GM23338 (cell line): ENCODE measurements around the gene EXOC6B. TPM values are rescaled to one million over a fixed set of nuclear protein-coding genes. Genes with fewer than 3 reads are reported as not detected.

Experiments used
- ATAC-seq: fragments of 200-7000 bp; cut with Tn5 transposase; 3 replicates; pipeline ENCODE4 v1.9.1; 2020
- DNase-seq: peaks from one replicate; pipeline ENCODE4 v3.0.0-alpha.2; 2015; ENCODE audit warnings: low spot score
- H2AFZ ChIP-seq: fragments of 200-600 bp; sonication (generic); 2 replicates; pipeline ENCODE4 v1.8.0; 2016; ENCODE audit warnings: antibody characterized with exemption, mild to moderate bottlenecking, moderate library complexity
- H3F3A ChIP-seq: fragments of 200-600 bp; sonication (generic); replicated peaks from 2 replicates; pipeline ENCODE4 v1.8.0; 2017; ENCODE audit warnings: antibody characterized with exemption, mixed run types, low read depth
- H3K27ac ChIP-seq: fragments of 200-600 bp; sonication (generic); 2 replicates; pipeline ENCODE4 v1.6.1; 2016; ENCODE audit warnings: low read depth
- H3K27me3 ChIP-seq: fragments of 200-600 bp; sonication (generic); 2 replicates; pipeline ENCODE4 v1.8.0; 2016; ENCODE audit warnings: mild to moderate bottlenecking, mixed run types, moderate library complexity; ENCODE audit not compliant: insufficient read depth
- H3K36me3 ChIP-seq: fragments of 200-600 bp; sonication (generic); 2 replicates; pipeline ENCODE4 v1.8.0; 2016; ENCODE audit warnings: mild to moderate bottlenecking; ENCODE audit not compliant: insufficient read depth
- H3K4me1 ChIP-seq: fragments of 200-600 bp; sonication (generic); 2 replicates; pipeline ENCODE4 v1.8.0; 2016; ENCODE audit warnings: mild to moderate bottlenecking, moderate library complexity; ENCODE audit not compliant: insufficient read depth
- H3K4me2 ChIP-seq: fragments of 200-600 bp; sonication (generic); 2 replicates; pipeline ENCODE4 v1.7.1; 2017; ENCODE audit warnings: mixed run types
- H3K4me3 ChIP-seq: fragments of 200-600 bp; sonication (generic); 2 replicates; pipeline ENCODE4 v1.6.1; 2016; ENCODE audit warnings: mixed run types
- H3K79me2 ChIP-seq: fragments of 200-600 bp; sonication (generic); replicated peaks from 2 replicates; pipeline ENCODE4 v1.8.0; 2017; ENCODE audit warnings: mild to moderate bottlenecking; ENCODE audit not compliant: insufficient read depth
- H3K9me2 ChIP-seq: fragments of 200-600 bp; sonication (generic); 2 replicates; pipeline ENCODE4 v1.8.0; 2017; ENCODE audit not compliant: insufficient read depth
- H4K20me1 ChIP-seq: fragments of 200-600 bp; sonication (generic); replicated peaks from 2 replicates; pipeline ENCODE4 v1.8.0; 2017; ENCODE audit warnings: mild to moderate bottlenecking; ENCODE audit not compliant: insufficient read depth
- H3K27ac Mint-ChIP-seq: 2 replicates; pipeline ENCODE4 v1.8.0; 2020; ENCODE audit warnings: inconsistent platforms, mild to moderate bottlenecking, moderate library complexity, mixed read lengths
- H3K27me3 Mint-ChIP-seq: 3 replicates; pipeline ENCODE4 v1.8.0; 2022; ENCODE audit warnings: low read depth, mild to moderate bottlenecking, moderate library complexity, mixed read lengths, inconsistent platforms; ENCODE audit not compliant: insufficient read depth, poor library complexity
- H3K36me3 Mint-ChIP-seq: 3 replicates; pipeline ENCODE4 v1.8.0; 2021; ENCODE audit warnings: low read depth, mild to moderate bottlenecking, inconsistent platforms, moderate library complexity, mixed read lengths
- H3K4me1 Mint-ChIP-seq: 3 replicates; pipeline ENCODE4 v1.8.0; 2020; ENCODE audit warnings: mild to moderate bottlenecking, inconsistent platforms, mixed read lengths
- H3K4me3 Mint-ChIP-seq: 3 replicates; pipeline ENCODE4 v1.8.0; 2021; ENCODE audit warnings: moderate library complexity, mild to moderate bottlenecking, inconsistent platforms, mixed read lengths
- H3K9me3 Mint-ChIP-seq: 3 replicates; pipeline ENCODE4 v1.8.0; 2020; ENCODE audit warnings: moderate library complexity, mild to moderate bottlenecking, inconsistent platforms, mixed read lengths
- CREB1 ChIP-seq: fragments of 250-450 bp; sonication (Bioruptor Pico); IDR thresholded peaks from 2 replicates; pipeline ENCODE4 v1.5.0; 2020; ENCODE audit warnings: low read depth, mild to moderate bottlenecking, moderate library complexity
- CTCF ChIP-seq, 2 experiments: fragments of 200-600 bp in 1 of 2; sonication (generic) in 1 of 2; conservative IDR thresholded peaks; 2 replicates each; pipeline versions ENCODE4 v1.5.1 to v1.6.1; 2016 to 2017; ENCODE audit warnings: antibody characterized with exemption in 2 of 2, low read depth in 2 of 2, mild to moderate bottlenecking in 2 of 2, moderate library complexity in 1 of 2
- EZH2 ChIP-seq: fragments of 200-600 bp; sonication (generic); IDR thresholded peaks from one replicate; pipeline ENCODE4 v1.8.0; 2017; ENCODE audit warnings: antibody characterized with exemption, mild to moderate bottlenecking, low read depth; ENCODE audit not compliant: unreplicated experiment
- EZH2phosphoT487 ChIP-seq: fragments of 200-600 bp; sonication (generic); IDR thresholded peaks from one replicate; pipeline ENCODE4 v1.8.1; 2018; ENCODE audit warnings: antibody characterized with exemption; ENCODE audit not compliant: unreplicated experiment
- JUNB ChIP-seq: IDR thresholded peaks from one replicate; pipeline ENCODE4 v1.6.1; 2016; ENCODE audit warnings: antibody characterized with exemption; ENCODE audit not compliant: unreplicated experiment
- NANOG ChIP-seq: IDR thresholded peaks from 2 replicates; pipeline ENCODE4 v1.6.1; 2016; ENCODE audit warnings: antibody characterized with exemption, borderline replicate concordance
- POLR2AphosphoS5 ChIP-seq: IDR thresholded peaks from 2 replicates; pipeline ENCODE4 v1.6.1; 2016; ENCODE audit warnings: antibody characterized with exemption, low read depth
- ZNF331 ChIP-seq: fragments of 250-450 bp; sonication (Bioruptor Pico); IDR thresholded peaks from 2 replicates; pipeline ENCODE4 v1.5.0; 2020; ENCODE audit warnings: low read depth, mild to moderate bottlenecking, moderate library complexity
- ZNF462 ChIP-seq: fragments of 250-450 bp; sonication (Bioruptor Pico); IDR thresholded peaks from 2 replicates; pipeline ENCODE4 v1.5.0; 2020; ENCODE audit warnings: mild to moderate bottlenecking, moderate library complexity
- polyA plus RNA-seq: library from polyadenylated mRNA; unstranded; fragments of >200 nt; fragmentation: Nextera tagmentation; extraction: Ambion mirVana; gene quantifications from 2 replicates; pipeline ENCODE4 v1.2.1, GENCODE V29; 2016
- total RNA-seq: library from RNA; depleted of rRNA; stranded (reverse); fragments of >200 nt; shearing (Covaris generic); gene quantifications from 2 replicates; pipeline ENCODE4 v1.2.3, GENCODE V29; 2014
- TF ChIP-seq, protein P1 (sequence below): IDR thresholded peaks from 2 replicates; pipeline ENCODE4 v1.6.1; 2016; ENCODE audit warnings: antibody characterized with exemption

Gene EXOC6B
- total and polyA plus RNA-seq, 2 experiments from 2014 or later, result 7.2 to 45.9 TPM

DNA sequence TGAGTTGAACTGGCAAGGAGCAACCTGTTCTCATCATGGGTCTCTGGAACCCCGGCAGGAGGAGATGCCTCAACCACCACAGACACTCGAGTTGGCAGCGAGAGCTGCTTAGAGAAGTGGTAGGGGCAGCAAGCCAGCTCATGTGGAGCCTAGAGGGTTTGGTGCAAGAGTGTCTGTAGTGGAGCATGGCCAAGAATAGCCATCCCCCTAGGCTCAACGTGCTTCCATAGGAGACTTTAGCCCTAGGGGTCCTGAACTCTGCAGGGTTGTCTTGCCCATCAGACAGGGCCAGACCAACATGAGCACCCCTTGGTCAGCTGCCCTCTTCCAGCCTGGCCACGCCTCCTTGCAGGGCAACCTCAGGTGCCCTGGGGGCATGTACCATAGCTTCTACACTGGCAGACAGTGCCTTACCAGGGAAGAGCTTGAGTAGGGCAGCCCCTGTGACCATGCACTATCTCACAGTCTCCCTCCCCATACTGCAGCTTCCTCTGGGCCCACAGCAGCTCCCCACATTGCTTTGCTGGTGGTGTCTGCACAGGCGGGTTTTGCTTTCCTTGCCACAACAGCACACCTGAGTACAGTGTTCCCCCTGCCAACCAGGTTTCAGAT is 187.1 kb downstream of the EXOC6B start (continued):
- TF ChIP-seq ZNF462 (CRISPR knock-in tag) (no peak), NANOG (no peak), CTCF (conservative IDR thresholded peaks at IDR 0.05; ENCODE audit: low read depth in 2 of 2) (no peak), ZNF331 (CRISPR knock-in tag) (no peak), POLR2AphosphoS5 (no peak)

DNA sequence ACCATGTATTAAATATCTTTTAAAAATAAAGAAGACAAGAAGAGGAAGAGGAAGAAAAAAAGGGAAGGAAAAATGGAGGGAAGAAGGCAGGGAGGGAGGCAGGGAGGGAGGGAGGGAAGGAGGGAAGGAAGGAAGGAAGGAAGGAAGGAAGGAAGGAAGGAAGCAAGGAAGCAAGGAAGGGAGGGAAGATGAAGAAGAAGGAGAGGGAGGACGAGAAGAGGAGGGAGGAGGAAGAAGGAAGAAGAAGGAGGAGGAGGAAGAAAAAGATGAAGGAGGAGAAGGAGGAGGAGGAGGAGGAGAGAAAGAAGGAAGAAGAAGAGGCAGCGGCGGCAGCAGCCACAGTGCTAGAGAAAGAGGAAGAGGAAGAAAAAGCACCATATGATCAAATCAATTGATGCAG is 189.6 kb downstream of the EXOC6B start:
- Histone ChIP-seq H3K9me2 (no peaks in the 10 kb centered on the region), H3K36me3 (no peaks in the 10 kb centered on the region), H3K27me3 (no peaks in the 10 kb centered on the region), H3K4me1 (peaks cover 4% of the 10 kb centered on the region; the same call in 1 of the 2 replicates), H3K27ac (no peak overlapping the region), H3K4me2 (no peak overlapping the region), H4K20me1 (no peaks in the 10 kb centered on the region), H3K79me2 (0 out of 2 replicates have a peak, but pooled peaks cover 2% of the 10 kb centered on the region), H3K4me3 (no peak overlapping the region), H2AFZ (no peak overlapping the region), H3F3A (no peaks in the 10 kb centered on the region)
- peaks cover 10% of the 10 kb centered on the region for H3K36me3 Mint-ChIP-seq
- no peak for ATAC-seq
- no peak overlapping the region for H3K4me3 Mint-ChIP-seq
- DNase-seq, result no peak
- H3K9me3 Mint-ChIP-seq, result peaks cover 12% of the 10 kb centered on the region
- H3K4me1 Mint-ChIP-seq, result peaks cover 10% of the 10 kb centered on the region
- no peak overlapping the region for H3K27ac Mint-ChIP-seq
- H3K27me3 Mint-ChIP-seq, result peaks cover 6% of the 10 kb centered on the region
- TF ChIP-seq EZH2phosphoT487, result no peak
- TF ChIP-seq CREB1, result no peak
- no peak for TF ChIP-seq JUNB
- no peak for TF ChIP-seq EZH2
- TF ChIP-seq, protein P1, sequence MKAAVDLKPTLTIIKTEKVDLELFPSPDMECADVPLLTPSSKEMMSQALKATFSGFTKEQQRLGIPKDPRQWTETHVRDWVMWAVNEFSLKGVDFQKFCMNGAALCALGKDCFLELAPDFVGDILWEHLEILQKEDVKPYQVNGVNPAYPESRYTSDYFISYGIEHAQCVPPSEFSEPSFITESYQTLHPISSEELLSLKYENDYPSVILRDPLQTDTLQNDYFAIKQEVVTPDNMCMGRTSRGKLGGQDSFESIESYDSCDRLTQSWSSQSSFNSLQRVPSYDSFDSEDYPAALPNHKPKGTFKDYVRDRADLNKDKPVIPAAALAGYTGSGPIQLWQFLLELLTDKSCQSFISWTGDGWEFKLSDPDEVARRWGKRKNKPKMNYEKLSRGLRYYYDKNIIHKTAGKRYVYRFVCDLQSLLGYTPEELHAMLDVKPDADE, result no peak
